ENCODE measurements around the gene PROK2. TPM values are rescaled to one million over a fixed set of nuclear protein-coding genes. Genes with fewer than 3 reads are reported as not detected.

Gene PROK2
- total RNA-seq, 1 donor from 2014 or later = not detected

GRCh38 chr3:71752831-71753700 is 31.9 kb downstream of the PROK2 start:
- H3K9me3 Mint-ChIP-seq (ENCODE audit: unreplicated experiment) = no peaks in the 10 kb centered on the region
- DNase-seq (ENCODE audit: extremely low spot score, unreplicated experiment) = no peak
- peak overlapping the region; percentile 64 for H3K4me3 Mint-ChIP-seq (ENCODE audit: unreplicated experiment)
- no peaks in the 10 kb centered on the region for H3K4me1 Mint-ChIP-seq (ENCODE audit: unreplicated experiment)
- H3K27me3 Mint-ChIP-seq (ENCODE audit: unreplicated experiment) = peaks cover 71% of the 10 kb centered on the region
- H3K36me3 Mint-ChIP-seq (ENCODE audit: unreplicated experiment) = no peaks in the 10 kb centered on the region
- TF ChIP-seq CTCF (IDR thresholded peaks at IDR 0.05) = no peak
- H3K27ac Mint-ChIP-seq (ENCODE audit: unreplicated experiment) = no peak overlapping the region

GRCh38 chr3:71751602-71752001 is 33.3 kb downstream of the PROK2 start:
- no peaks in the 10 kb centered on the region for H3K9me3 Mint-ChIP-seq (ENCODE audit: unreplicated experiment)
- no peak for TF ChIP-seq CTCF (IDR thresholded peaks at IDR 0.05)
- no peaks in the 10 kb centered on the region for H3K4me1 Mint-ChIP-seq (ENCODE audit: unreplicated experiment)
- no peak overlapping the region for H3K4me3 Mint-ChIP-seq (ENCODE audit: unreplicated experiment)
- H3K36me3 Mint-ChIP-seq (ENCODE audit: unreplicated experiment) = no peaks in the 10 kb centered on the region
- peaks cover 72% of the 10 kb centered on the region for H3K27me3 Mint-ChIP-seq (ENCODE audit: unreplicated experiment)
- H3K27ac Mint-ChIP-seq (ENCODE audit: unreplicated experiment) = no peak overlapping the region
- no peak for DNase-seq (ENCODE audit: extremely low spot score, unreplicated experiment)

- H3K27ac Mint-ChIP-seq (ENCODE audit: unreplicated experiment) = no peak overlapping the region
- DNase-seq (ENCODE audit: extremely low spot score, unreplicated experiment) = no peak
- H3K36me3 Mint-ChIP-seq (ENCODE audit: unreplicated experiment) = peaks cover 7% of the 10 kb centered on the region
- peaks cover 43% of the 10 kb centered on the region for H3K27me3 Mint-ChIP-seq (ENCODE audit: unreplicated experiment)
- no peaks in the 10 kb centered on the region for H3K4me1 Mint-ChIP-seq (ENCODE audit: unreplicated experiment)
- H3K9me3 Mint-ChIP-seq (ENCODE audit: unreplicated experiment) = peaks cover 34% of the 10 kb centered on the region
- TF ChIP-seq CTCF (IDR thresholded peaks at IDR 0.05) = no peak
- no peak overlapping the region for H3K4me3 Mint-ChIP-seq (ENCODE audit: unreplicated experiment)
Observed at GRCh38 chr3:71744738-71745137, 40.2 kb downstream of the PROK2 start.

- Mint-ChIP-seq H3K4me3 (ENCODE audit: unreplicated experiment) (no peak overlapping the region), H3K27me3 (ENCODE audit: unreplicated experiment) (peaks cover 43% of the 10 kb centered on the region), H3K4me1 (ENCODE audit: unreplicated experiment) (no peaks in the 10 kb centered on the region), H3K36me3 (ENCODE audit: unreplicated experiment) (peaks cover 7% of the 10 kb centered on the region), H3K27ac (ENCODE audit: unreplicated experiment) (no peak overlapping the region), H3K9me3 (ENCODE audit: unreplicated experiment) (peaks cover 34% of the 10 kb centered on the region)
- no peak for DNase-seq (ENCODE audit: extremely low spot score, unreplicated experiment)
- TF ChIP-seq CTCF (IDR thresholded peaks at IDR 0.05) = no peak
Observed at GRCh38 chr3:71742621-71743020, 42.3 kb downstream of the PROK2 start.

- no peak for DNase-seq (ENCODE audit: extremely low spot score, unreplicated experiment)
- peaks cover 70% of the 10 kb centered on the region for H3K27me3 Mint-ChIP-seq (ENCODE audit: unreplicated experiment)
Observed at GRCh38 chr3:71734881-71735280, 50.1 kb downstream of the PROK2 start.

More at GRCh38 chr3:71734881-71735280, 50.1 kb downstream of the PROK2 start:
- no peak for TF ChIP-seq CTCF (IDR thresholded peaks at IDR 0.05)
- Mint-ChIP-seq H3K4me1 (ENCODE audit: unreplicated experiment) (no peaks in the 10 kb centered on the region), H3K4me3 (ENCODE audit: unreplicated experiment) (no peak overlapping the region), H3K9me3 (ENCODE audit: unreplicated experiment) (no peaks in the 10 kb centered on the region), H3K27ac (ENCODE audit: unreplicated experiment) (no peak overlapping the region), H3K36me3 (ENCODE audit: unreplicated experiment) (no peaks in the 10 kb centered on the region)

Data from osteocyte (in vitro differentiated cells).